ENCODE results near the gene TNFRSF12A.
"Not testable (repeated sequence)": the region's sequence is repeated elsewhere in the genome, so short reads cannot be mapped to it uniquely, and the experiment has no call there.

TNFRSF12A gene

DNA sequence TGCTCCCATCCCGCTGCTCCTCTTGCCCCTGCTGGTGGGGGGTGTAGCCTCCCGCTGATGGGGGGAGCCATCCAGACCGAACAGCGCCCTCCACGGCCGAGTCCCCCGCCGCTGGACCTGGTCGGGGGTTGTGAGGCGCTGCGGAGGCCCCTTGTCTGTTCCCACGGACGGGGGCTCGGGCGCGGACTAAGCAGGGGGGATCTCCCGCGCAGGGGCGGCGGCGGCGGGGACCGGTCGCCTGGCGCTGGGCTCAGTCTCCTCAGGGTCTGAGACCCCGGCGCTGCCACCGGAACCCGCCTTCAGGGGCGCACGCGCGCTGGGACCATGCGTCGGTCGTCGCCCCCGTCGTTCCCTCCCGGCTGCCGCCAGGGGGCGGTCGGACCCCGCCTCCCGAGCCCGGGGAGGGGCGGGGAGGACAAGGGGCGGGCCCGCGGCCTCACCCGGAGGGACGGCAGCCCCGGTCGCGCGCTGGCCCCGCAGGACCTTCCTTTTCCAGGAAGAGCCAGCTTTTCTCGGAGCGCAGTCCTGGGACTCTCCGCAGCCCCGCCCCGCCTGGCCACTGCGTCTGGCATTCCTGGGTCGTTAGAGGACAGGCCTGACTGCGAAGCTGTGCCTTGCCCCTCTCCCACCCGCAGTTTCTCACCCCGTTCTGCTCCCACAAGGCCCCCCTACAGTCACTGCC is 39.0 kb downstream of the TNFRSF12A start:
- DNase-seq (ENCODE audit: extremely low spot score, insufficient read length, low read depth) (peak; percentile 88), FAIRE-seq (peak; percentile 64)

DNA sequence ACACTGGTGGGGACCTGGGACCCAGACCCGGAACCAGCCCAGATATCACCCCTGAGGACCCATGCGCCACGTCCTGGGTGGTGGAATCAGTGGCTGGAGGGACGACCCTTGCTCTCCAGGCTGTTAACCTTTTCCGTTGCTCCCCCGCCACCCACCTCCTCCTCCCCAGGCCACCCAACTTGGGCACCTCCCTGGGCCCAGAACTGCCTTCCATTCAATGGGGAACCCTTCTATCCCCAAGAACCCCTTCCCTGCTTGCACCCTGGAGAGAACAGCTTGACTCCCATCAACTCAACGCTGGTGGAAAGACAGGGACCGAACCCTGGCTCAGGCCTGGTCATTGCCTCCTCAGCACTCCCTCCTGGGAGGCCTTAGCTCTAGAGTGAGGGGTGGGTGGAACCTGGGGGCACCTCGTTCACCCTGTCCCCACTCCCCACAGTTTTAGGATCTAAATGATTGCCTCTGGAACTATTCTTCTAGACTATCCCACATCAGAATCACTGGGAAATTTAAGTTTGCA is 39.6 kb downstream of the TNFRSF12A start:
- DNase-seq (ENCODE audit: extremely low spot score, insufficient read length, low read depth), result no peak
- FAIRE-seq, result no peak

DNA sequence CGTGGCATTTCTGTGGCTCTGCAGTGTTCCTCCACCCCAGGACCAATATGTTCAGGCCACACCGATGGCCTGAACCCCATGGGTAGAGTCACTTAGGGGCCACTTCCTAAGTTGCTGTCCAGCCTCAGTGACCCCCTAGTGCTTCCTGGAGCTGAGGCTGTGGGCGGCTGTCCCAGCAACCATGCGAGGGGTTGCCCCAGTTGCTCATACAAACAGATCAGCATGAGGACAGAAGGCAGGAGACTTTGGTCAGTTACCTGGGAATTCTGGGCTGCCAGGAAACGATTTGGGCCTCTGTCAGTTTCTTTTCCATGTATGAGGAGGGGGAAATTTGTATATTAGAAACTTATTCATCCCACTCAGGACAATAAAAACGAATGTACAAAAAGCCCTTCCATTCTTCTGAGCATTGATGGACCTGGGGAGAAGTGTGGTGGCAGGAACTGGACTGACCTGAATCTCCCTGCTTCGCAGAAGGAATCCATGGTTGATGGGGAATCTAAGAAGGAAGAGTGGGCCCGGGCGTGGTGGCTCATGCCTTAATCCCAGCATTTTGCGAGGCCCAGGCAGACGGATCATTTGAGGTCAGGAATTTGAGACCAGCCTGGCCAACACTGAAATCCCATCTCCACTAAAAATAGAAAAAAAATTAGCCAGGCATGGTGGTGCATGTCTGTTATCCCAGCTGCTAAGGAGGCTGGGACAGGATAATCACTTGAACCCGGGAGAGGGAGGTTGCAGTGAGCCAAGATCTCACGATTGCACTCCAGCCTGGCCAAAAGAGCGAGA is 40.4 kb downstream of the TNFRSF12A start:
- FAIRE-seq (no peak), DNase-seq (ENCODE audit: extremely low spot score, insufficient read length, low read depth) (no peak)

DNA sequence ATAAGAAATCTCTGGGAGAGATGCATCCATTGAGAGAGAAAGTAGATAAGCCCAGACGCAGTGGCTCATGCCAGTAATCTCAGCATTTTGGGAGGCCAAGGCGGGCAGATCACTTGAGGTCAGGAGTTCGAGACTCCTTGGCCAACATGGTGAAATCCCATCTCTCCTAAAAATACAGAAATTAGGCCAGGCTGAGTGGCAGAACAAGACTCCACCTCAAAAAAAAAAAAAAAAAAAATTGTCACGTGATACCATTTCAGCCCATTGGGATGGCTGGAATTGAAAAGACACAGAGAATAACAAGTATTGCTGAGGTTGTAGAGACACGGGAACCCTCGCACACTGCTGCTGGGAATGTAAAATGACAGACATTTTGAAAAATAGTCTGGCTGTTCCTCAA is 42.4 kb downstream of the TNFRSF12A start:
- no peak for FAIRE-seq
- no peak for DNase-seq (ENCODE audit: extremely low spot score, insufficient read length, low read depth)

DNA sequence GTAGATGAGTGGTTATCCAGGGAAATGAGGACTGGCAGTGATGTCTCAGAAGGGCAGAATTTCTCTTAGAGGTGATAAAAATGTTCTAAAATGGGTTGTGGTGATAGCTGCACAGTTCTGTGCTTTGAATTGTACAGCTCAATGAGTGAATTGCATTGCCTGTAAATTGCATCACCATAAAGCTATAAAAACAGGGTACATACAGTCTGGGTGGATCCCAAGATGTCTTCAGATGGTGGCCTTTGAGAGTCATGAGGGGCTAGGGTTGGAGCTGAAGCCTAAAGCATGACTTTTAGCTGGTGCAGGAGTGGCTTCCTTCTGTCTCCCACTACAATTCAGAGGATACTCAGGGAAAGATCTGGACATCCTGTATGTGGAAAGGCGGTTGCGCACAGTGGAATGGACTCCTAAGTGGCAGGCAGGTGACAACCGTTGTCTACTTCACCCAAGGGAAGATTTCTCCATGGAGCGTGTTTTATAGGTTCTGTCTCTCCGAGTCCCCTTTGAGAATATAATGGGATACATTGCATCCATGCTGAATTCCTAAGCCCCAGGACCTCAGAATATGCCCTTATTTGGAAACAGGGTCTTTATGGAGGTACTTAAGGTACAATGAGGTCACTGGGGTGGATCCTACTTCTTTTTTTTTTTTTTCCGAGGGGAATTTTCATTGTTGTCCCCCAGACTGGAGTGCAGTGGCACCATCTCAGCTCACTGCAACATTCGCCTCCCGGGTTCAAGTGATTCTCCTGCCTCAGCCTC is 43.6 kb downstream of the TNFRSF12A start:
- FAIRE-seq, result no peak
- DNase-seq (ENCODE audit: extremely low spot score, insufficient read length, low read depth), result no peak

DNA sequence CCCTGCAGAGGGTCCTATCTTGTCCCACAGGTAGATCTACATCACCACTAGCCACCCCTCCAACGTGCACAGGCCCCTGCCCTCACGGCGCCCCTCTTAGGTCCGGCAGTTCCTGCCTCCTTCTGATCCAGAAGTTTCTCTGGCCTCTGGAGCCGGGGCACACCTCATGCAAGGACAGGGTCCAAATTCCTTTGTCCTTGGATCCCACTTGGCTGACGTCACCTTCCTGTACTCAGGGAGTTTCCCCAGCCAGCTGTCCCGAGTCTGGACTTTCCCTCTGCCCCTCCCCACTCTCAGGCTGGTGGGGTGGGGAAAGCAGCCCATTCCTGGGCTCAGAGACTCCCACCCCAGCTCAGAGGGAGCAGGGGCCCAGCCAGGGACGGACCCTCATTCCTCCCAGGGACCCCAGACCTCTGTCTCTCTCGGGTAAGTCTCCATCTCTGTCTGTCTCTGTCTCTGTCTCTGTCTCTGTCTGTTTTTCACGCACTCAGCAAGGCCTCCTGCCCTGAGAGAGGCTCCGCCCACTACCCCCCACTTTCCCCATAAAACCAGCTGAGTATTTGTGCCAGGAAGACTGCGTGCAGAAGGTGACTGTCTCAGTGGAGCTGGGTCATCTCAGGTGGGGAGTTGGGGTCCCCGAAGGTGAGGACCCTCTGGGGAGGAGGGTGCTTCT is 45.0 kb downstream of the TNFRSF12A start, which contains the start of gene IL32:
Gene IL32 (plus strand): TSS at position 572 of the 673 bp plus-strand sequence. CDS start 172 bp downstream, outside the sequence.
- DNase-seq (ENCODE audit: extremely low spot score, insufficient read length, low read depth) (no peak), FAIRE-seq (peak; percentile 65)

DNA sequence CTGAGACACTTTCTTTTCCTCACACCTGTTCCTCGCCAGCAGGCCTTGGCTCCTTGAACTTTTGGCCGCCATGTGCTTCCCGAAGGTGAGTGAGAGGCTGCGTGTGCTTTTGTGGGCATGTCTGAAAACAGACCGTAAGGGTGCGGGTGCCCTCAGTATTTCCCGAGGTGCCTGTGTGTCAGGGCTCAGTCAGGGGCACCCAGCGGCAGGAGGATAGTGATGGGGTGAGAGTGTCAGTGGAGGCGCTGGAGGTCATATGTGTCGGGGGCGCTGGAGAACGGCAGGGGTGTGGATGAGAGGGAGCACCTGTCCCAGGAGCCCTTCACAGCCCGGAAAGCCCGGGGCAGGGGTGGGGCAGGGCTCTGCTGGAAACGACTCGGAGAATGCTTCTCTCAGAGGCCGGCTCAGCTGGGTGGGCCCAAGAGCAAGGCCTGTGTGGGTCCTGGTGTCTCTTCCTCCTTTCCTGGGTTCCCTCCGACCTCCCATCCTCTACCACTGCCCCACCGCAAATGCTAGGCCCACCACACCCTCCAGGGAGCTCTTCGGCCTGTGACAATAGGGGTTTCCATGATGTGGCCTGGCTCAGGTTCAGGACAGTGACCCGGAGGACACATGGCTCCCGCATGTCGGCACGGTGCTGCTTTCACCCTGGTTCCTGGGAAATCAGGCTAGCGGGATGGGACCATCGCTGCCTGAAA is 45.7 kb downstream of the TNFRSF12A start:
- FAIRE-seq, result no peak
- DNase-seq (ENCODE audit: extremely low spot score, insufficient read length, low read depth), result no peak

DNA sequence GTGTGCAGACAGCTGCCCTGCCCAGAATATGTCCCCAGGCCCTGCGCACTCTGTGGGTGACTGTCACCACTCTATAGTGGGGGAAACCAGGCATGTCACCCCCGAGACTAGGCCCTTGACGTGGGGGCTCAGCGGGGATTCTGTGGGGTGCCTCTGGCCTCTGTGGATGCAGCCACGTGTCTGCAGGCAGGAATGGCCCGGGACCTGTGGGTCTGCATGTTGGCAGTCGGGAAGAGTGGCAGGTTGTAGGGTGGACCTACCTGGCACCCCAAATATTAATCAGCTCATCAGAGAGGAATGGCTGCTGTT is 46.2 kb downstream of the TNFRSF12A start:
- no peak for FAIRE-seq

DNA sequence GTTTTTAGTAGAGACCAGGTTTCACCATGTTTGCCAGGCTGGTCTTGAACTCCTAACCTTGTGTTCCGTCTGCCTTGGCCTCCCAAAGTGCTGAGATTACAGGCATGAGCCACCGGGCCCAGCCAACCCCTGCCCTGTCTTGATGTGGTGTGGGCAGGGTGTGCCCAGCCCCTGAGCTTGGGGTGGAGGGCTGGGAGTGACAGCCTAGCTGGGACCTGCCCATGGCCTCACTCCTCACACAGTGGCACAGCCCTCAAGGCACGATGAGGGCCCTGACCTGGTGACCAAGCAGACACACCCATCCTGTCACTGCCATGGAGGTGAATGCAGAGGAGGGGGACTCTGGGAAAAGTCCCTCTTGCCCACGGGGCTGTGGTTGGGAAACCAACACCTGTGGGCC is 48.3 kb downstream of the TNFRSF12A start:
- FAIRE-seq, result no peak
- DNase-seq (ENCODE audit: extremely low spot score, insufficient read length, low read depth), result no peak

More for the DNA sequence above, 46.2 kb downstream of the TNFRSF12A start:
- DNase-seq (ENCODE audit: extremely low spot score, insufficient read length, low read depth), result no peak

DNA sequence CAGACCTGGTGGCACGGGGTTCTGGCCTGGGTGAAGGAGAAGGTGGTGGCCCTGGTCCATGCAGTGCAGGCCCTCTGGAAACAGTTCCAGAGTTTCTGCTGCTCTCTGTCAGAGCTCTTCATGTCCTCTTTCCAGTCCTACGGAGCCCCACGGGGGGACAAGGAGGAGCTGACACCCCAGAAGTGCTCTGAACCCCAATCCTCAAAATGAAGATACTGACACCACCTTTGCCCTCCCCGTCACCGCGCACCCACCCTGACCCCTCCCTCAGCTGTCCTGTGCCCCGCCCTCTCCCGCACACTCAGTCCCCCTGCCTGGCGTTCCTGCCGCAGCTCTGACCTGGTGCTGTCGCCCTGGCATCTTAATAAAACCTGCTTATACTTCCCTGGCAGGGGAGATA is 49.0 kb downstream of the TNFRSF12A start:
- FAIRE-seq; DNase-seq (ENCODE audit: extremely low spot score, insufficient read length, low read depth): not testable (repeated sequence)

DNA sequence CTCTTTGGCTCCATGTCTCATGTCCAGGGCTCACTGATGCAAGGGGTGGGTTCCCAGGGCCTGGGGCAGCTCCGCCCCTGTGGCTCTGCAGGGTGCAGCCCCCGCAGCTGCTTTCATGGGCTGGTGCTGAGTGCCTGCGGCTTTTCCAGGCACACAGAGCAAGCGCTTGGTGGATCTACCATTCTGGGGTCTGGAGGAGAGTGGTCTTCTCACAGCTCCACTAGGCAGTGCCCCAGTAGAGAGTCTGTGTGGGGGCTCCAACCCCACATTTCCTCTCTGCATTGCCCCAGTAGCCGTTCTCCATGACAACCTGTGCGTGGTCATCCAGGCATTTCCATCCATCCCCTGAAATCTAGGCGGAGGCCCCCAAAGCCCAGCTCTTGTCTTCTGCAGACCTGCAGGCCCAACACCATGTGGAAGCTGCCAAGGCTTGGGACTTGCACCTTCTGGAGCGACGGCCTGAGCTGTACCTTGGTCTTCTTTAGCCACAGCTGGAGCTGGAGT is 50.5 kb downstream of the TNFRSF12A start:
- no peak for DNase-seq (ENCODE audit: extremely low spot score, insufficient read length, low read depth)
- no peak for FAIRE-seq

DNA sequence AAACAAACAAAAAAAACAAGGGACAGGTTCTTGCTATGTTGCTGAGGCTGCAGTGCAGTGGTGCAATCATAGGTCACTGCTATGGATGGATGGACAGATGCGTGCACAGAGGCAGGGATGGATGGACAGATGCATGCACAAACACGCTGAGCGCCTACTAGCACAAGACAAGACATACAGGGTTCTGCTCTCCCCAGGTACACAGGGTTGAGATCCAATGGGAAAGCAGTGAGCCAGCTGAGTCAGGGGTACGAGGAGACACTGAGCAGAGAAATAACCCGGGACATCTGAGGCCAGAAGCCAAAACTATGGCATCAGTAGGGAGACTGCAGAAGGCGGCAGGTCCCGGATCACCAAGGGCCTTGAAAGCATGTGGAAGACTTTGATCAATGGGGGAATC is 51.5 kb downstream of the TNFRSF12A start:
- DNase-seq (ENCODE audit: extremely low spot score, insufficient read length, low read depth), result no peak
- no peak for FAIRE-seq
